Chondrocyte (in vitro differentiated cells): ENCODE data around the gene CDK6. TPM values are rescaled to one million over a fixed set of nuclear protein-coding genes. Genes with fewer than 3 reads are reported as not detected.

Experiments used
- DNase-seq: peaks from one replicate; pipeline ENCODE4 v3.0.0; 2021; ENCODE audit warnings: mixed read lengths, low spot score
- H3K27ac Mint-ChIP-seq: one replicate; pipeline ENCODE4 v1.8.0; 2021; ENCODE audit warnings: mild to moderate bottlenecking, moderate library complexity, mixed read lengths; ENCODE audit not compliant: unreplicated experiment
- H3K27me3 Mint-ChIP-seq: 2 replicates; pipeline ENCODE4 v1.8.0; 2021; ENCODE audit warnings: low read depth, mixed read lengths
- H3K36me3 Mint-ChIP-seq: 2 replicates; pipeline ENCODE4 v1.8.0; 2021; ENCODE audit warnings: low read depth, mixed read lengths
- H3K4me1 Mint-ChIP-seq: 2 replicates; pipeline ENCODE4 v1.8.0; 2021; ENCODE audit warnings: low read depth, mild to moderate bottlenecking, mixed read lengths
- H3K4me3 Mint-ChIP-seq: one replicate; pipeline ENCODE4 v1.8.0; 2021; ENCODE audit warnings: mild to moderate bottlenecking, moderate library complexity, mixed read lengths; ENCODE audit not compliant: unreplicated experiment
- H3K9me3 Mint-ChIP-seq: 2 replicates; pipeline ENCODE4 v1.8.0; 2021; ENCODE audit warnings: low read depth, mixed read lengths
- CTCF ChIP-seq: fragments of 200-600 bp; sonication (generic); IDR thresholded peaks from 2 replicates; pipeline ENCODE4 v1.5.0; 2021; ENCODE audit warnings: antibody characterized with exemption, mild to moderate bottlenecking, moderate library complexity
- total RNA-seq: library from RNA; stranded (reverse); gene quantifications from 3 replicates; pipeline ENCODE4 v1.2.1, GENCODE V29; 2021

The CDK6 gene
- total RNA-seq, 1 donor from 2014 or later = 162 TPM

DNA sequence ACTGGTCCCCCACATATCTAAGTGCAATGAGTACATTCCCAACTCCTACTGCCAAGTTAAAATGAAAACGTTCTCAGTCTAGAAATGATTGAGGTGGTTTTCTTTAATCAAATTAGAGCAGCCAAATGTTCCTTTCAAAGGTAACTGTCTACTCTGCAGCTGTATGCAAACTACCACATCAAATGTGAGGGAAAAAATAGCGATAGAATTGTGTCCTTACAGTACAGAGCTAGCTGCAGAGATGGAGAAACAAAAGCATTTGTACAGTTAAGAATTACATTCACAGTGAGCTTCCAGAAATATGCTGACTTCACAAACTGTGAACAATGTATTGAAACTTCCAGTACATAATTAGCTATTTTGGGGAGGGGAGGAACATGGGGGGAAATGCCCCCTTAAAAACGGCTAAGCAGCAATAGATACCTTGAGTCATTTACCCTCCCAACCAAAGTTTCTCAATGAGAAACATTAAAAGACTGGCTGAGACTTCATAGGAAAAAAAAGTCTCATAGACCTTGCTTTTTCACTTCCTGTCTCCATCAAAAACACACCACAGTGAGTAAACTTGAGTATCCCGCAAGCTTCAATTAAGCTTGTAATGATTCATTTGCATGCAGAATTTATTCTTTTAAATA, 22.9 kb downstream of the CDK6 start:
- no peak overlapping the region for H3K4me3 Mint-ChIP-seq
- peaks cover 11% of the 10 kb centered on the region for H3K36me3 Mint-ChIP-seq
- DNase-seq = no peak
- TF ChIP-seq CTCF = no peak
- peak overlapping the region; percentile 34 for H3K27ac Mint-ChIP-seq
- H3K4me1 Mint-ChIP-seq = peaks cover 84% of the 10 kb centered on the region
- H3K27me3 Mint-ChIP-seq = no peaks in the 10 kb centered on the region
- H3K9me3 Mint-ChIP-seq = peaks cover 9% of the 10 kb centered on the region

GRCh38 chr7:92811158-92811557, 25.2 kb downstream of the CDK6 start:
- H3K4me1 Mint-ChIP-seq = peaks cover 80% of the 10 kb centered on the region
- H3K36me3 Mint-ChIP-seq = peaks cover 11% of the 10 kb centered on the region
- no peak for DNase-seq
- H3K27ac Mint-ChIP-seq = peak overlapping the region; percentile 2
- no peak overlapping the region for H3K4me3 Mint-ChIP-seq
- no peak for TF ChIP-seq CTCF
- H3K27me3 Mint-ChIP-seq = no peaks in the 10 kb centered on the region
- peaks cover 9% of the 10 kb centered on the region for H3K9me3 Mint-ChIP-seq

GRCh38 chr7:92809760-92810573, 26.4 kb downstream of the CDK6 start:
- H3K4me3 Mint-ChIP-seq = peak overlapping the region; percentile 2
- peaks cover 74% of the 10 kb centered on the region for H3K4me1 Mint-ChIP-seq
- no peaks in the 10 kb centered on the region for H3K9me3 Mint-ChIP-seq
- peak overlapping the region; percentile 88 for H3K27ac Mint-ChIP-seq
- TF ChIP-seq CTCF = no peak
- DNase-seq = no peak
- peaks cover 3% of the 10 kb centered on the region for H3K36me3 Mint-ChIP-seq
- H3K27me3 Mint-ChIP-seq = no peaks in the 10 kb centered on the region

- DNase-seq = no peak
- Mint-ChIP-seq H3K27me3 (no peaks in the 10 kb centered on the region), H3K27ac (peak overlapping the region; percentile 88), H3K4me3 (peak overlapping the region; percentile 2), H3K9me3 (no peaks in the 10 kb centered on the region), H3K4me1 (peaks cover 72% of the 10 kb centered on the region), H3K36me3 (peaks cover 3% of the 10 kb centered on the region)
- no peak for TF ChIP-seq CTCF
Measured at GRCh38 chr7:92809397-92809759, 27.0 kb downstream of the CDK6 start.

DNA sequence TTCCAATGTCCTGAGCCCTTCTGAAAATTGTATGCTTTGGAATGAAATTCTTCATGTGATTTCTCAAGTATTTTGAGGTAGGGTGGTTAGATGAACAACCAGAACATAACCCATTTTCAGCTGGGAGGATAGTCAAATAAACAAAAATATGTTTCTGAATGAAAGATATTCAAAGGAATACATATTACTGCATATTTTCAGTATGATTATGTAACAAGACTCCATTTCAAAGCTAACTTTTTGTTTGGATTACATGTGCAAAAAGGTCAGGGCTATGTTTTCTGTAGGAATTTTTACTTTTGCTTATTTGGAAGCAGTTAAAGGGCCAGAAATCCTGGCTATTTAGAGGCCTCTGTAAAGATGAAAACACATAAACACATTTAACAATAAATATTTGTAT, 27.7 kb downstream of the CDK6 start:
- H3K27ac Mint-ChIP-seq = no peak overlapping the region
- TF ChIP-seq CTCF = no peak
- no peak for DNase-seq
- H3K4me1 Mint-ChIP-seq = peaks cover 69% of the 10 kb centered on the region
- H3K36me3 Mint-ChIP-seq = peaks cover 3% of the 10 kb centered on the region
- H3K4me3 Mint-ChIP-seq = no peak overlapping the region
- no peaks in the 10 kb centered on the region for H3K9me3 Mint-ChIP-seq
- no peaks in the 10 kb centered on the region for H3K27me3 Mint-ChIP-seq
